Loucy (cell line): ENCODE measurements around the gene NECTIN1.

Source experiments
- H2AFZ ChIP-seq: fragments of 200-600 bp; sonication (generic); 2 replicates; pipeline ENCODE4 v1.6.0; 2016; ENCODE audit warnings: antibody characterized with exemption, mild to moderate bottlenecking, low read length, moderate library complexity
- H3F3A ChIP-seq: fragments of 200-600 bp; 2 replicates; pipeline ENCODE4 v1.6.0; 2016; ENCODE audit warnings: antibody characterized with exemption, low read depth, mild to moderate bottlenecking
- H3K27me3 ChIP-seq: fragments of 200-600 bp; sonication (generic); 2 replicates; pipeline ENCODE4 v1.6.1; 2014; ENCODE audit warnings: low read length, mild to moderate bottlenecking; ENCODE audit not compliant: insufficient read depth, poor library complexity, severe bottlenecking
- H3K36me3 ChIP-seq: fragments of 200-600 bp; sonication (generic); 2 replicates; pipeline ENCODE4 v1.6.1; 2016; ENCODE audit warnings: low read length; ENCODE audit not compliant: insufficient read depth
- H3K4me1 ChIP-seq: fragments of 200-600 bp; sonication (generic); 2 replicates; pipeline ENCODE4 v1.5.1; 2014; ENCODE audit warnings: low read length, mild to moderate bottlenecking; ENCODE audit not compliant: insufficient read depth, poor library complexity, severe bottlenecking
- H3K4me2 ChIP-seq: fragments of 200-600 bp; sonication (generic); 2 replicates; pipeline ENCODE4 v1.6.0; 2014; ENCODE audit warnings: antibody characterized with exemption, low read length, low read depth, mild to moderate bottlenecking; ENCODE audit not compliant: poor library complexity, severe bottlenecking
- H3K4me3 ChIP-seq: fragments of 200-600 bp; sonication (generic); 2 replicates; pipeline ENCODE4 v1.5.1; 2014; ENCODE audit warnings: low read length, mild to moderate bottlenecking, mixed read lengths; ENCODE audit not compliant: poor library complexity, severe bottlenecking
- H3K79me2 ChIP-seq: fragments of 200-600 bp; sonication (generic); 2 replicates; pipeline ENCODE4 v1.6.1; 2014; ENCODE audit warnings: low read length; ENCODE audit not compliant: insufficient read depth
- H3K9ac ChIP-seq: fragments of 200-600 bp; sonication (generic); 2 replicates; pipeline ENCODE4 v1.6.0; 2014; ENCODE audit warnings: mild to moderate bottlenecking, low read depth, low read length, moderate library complexity; ENCODE audit not compliant: poor library complexity, severe bottlenecking
- H3K9me2 ChIP-seq: fragments of 200-600 bp; sonication (generic); replicated peaks from 2 replicates; pipeline ENCODE4 v1.6.1; 2016; ENCODE audit warnings: low read depth, low read length, mixed read lengths
- H3K9me3 ChIP-seq: fragments of 200-600 bp; sonication (generic); 2 replicates; pipeline ENCODE4 v1.6.1; 2014; ENCODE audit warnings: mild to moderate bottlenecking, antibody characterized with exemption, low read length, low read depth; ENCODE audit not compliant: insufficient read depth
- H4K20me1 ChIP-seq: fragments of 200-600 bp; sonication (generic); 2 replicates; pipeline ENCODE4 v1.6.0; 2014; ENCODE audit warnings: antibody characterized with exemption, low read length, mild to moderate bottlenecking; ENCODE audit not compliant: insufficient read depth, poor library complexity, severe bottlenecking
- CTCF ChIP-seq: fragments of 200-600 bp; sonication (generic); conservative IDR thresholded peaks from 2 replicates; pipeline ENCODE4 v1.5.1; 2014; ENCODE audit warnings: mild to moderate bottlenecking, antibody characterized with exemption, low read length
- EZH2phosphoT487 ChIP-seq: fragments of 200-600 bp; IDR thresholded peaks from 2 replicates; pipeline ENCODE4 v1.6.1; 2018; ENCODE audit warnings: antibody characterized with exemption, mild to moderate bottlenecking, moderate library complexity, borderline replicate concordance

NECTIN1 gene

GRCh38 chr11:119673052-119673758, 55.8 kb downstream of the NECTIN1 start:
- Histone ChIP-seq H3K4me3 (no peak overlapping the region), H2AFZ (no peak overlapping the region)

GRCh38 chr11:119672597-119672996, 56.4 kb downstream of the NECTIN1 start:
- Histone ChIP-seq H3K36me3 (peaks cover 75% of the 10 kb centered on the region; the same call in 1 of the 2 replicates), H3K79me2 (no peaks in the 10 kb centered on the region), H3K9ac (no peak overlapping the region), H3K27me3 (no peaks in the 10 kb centered on the region), H3F3A (no peaks in the 10 kb centered on the region), H3K9me2 (no peaks in the 10 kb centered on the region), H3K4me3 (no peak overlapping the region), H3K4me1 (peaks cover 17% of the 10 kb centered on the region), H4K20me1 (no peaks in the 10 kb centered on the region), H2AFZ (no peak overlapping the region), H3K9me3 (no peaks in the 10 kb centered on the region), H3K4me2 (no peak overlapping the region)
- TF ChIP-seq CTCF (no peak), EZH2phosphoT487 (no peak)

More at GRCh38 chr11:119673052-119673758, 55.8 kb downstream of the NECTIN1 start:
- no peak overlapping the region for H3K4me2 ChIP-seq
- no peaks in the 10 kb centered on the region for H4K20me1 ChIP-seq
- H3K36me3 ChIP-seq = peaks cover 80% of the 10 kb centered on the region; the same call in 1 of the 2 replicates
- TF ChIP-seq EZH2phosphoT487 (no peak), CTCF (no peak)
- no peaks in the 10 kb centered on the region for H3K9me3 ChIP-seq
- H3K4me1 ChIP-seq = peaks cover 17% of the 10 kb centered on the region
- H3K79me2 ChIP-seq = no peaks in the 10 kb centered on the region; the same call in 1 of the 2 replicates
- no peaks in the 10 kb centered on the region for H3K27me3 ChIP-seq
- H3K9me2 ChIP-seq = no peaks in the 10 kb centered on the region
- no peaks in the 10 kb centered on the region for H3F3A ChIP-seq
- H3K9ac ChIP-seq = no peak overlapping the region

GRCh38 chr11:119671561-119672015, 57.4 kb downstream of the NECTIN1 start:
- Histone ChIP-seq H2AFZ (no peak overlapping the region), H3K4me1 (peaks cover 17% of the 10 kb centered on the region), H4K20me1 (peaks cover 4% of the 10 kb centered on the region), H3K9me2 (no peaks in the 10 kb centered on the region), H3K36me3 (peaks cover 75% of the 10 kb centered on the region; the same call in 1 of the 2 replicates), H3K9ac (no peak overlapping the region), H3K27me3 (no peaks in the 10 kb centered on the region), H3F3A (no peaks in the 10 kb centered on the region), H3K79me2 (no peaks in the 10 kb centered on the region), H3K9me3 (no peaks in the 10 kb centered on the region), H3K4me3 (no peak overlapping the region), H3K4me2 (no peak overlapping the region)
- no peak for TF ChIP-seq CTCF
- no peak for TF ChIP-seq EZH2phosphoT487
